Activated CD4-positive, alpha-beta T cell treated with anti-CD3 and anti-CD28 coated beads, Interleukin-2, amount 50 U/mL, for 48 hours (primary cell): ENCODE results near the gene SPC25.

Experiments used
- DNase-seq, 2 experiments: peaks; one replicate each; pipeline ENCODE4 v3.0.0-alpha.2; 2020

Gene SPC25

GRCh38 chr2:168835969-168836368, 54.3 kb downstream of the SPC25 start:
- no peak for DNase-seq

GRCh38 chr2:168831662-168832061, 58.6 kb downstream of the SPC25 start:
- no peak for DNase-seq

DNA sequence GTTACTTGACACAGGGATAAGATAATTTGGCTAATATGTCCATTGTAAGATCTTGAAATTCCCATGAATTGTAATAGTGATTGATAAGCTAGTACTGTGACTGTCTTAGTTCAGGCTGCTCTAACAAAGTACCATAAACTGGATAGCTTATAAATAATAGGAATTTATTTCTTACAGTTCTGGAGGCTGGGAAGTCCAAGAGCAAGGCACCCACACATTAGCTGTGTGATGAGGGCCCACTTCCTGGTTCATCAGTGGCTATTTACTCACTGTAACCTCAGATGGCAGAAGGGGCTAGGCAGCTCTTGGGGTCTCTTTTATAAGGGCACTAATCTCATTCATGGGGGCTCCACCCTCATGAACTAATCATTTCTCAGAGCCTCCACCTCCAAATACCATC, 59.3 kb downstream of the SPC25 start:
- no peak for DNase-seq

- no peak for DNase-seq
These were observed 65.1 kb downstream of the SPC25 start for GRCh38 chr2:168825126-168825525.

DNA sequence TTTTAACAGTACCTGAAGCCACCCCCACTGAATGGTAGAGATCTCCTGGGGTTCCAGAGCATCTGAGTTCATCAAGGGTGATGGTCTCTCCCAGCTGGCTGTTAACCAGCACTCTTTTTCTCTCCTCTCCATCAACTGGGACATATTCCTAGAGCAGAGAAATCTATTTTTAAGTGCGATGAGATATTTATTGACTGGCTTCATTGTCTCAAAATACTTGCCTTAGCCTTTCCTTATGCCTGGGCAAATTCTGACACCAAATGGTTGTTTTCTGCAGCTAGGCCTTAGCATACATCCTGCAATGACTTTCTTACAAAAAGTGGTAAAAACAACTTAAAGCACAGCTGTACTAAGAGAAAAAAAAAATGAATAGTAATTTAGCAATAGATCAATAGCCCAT, 68.2 kb downstream of the SPC25 start:
- no peak for DNase-seq

DNA sequence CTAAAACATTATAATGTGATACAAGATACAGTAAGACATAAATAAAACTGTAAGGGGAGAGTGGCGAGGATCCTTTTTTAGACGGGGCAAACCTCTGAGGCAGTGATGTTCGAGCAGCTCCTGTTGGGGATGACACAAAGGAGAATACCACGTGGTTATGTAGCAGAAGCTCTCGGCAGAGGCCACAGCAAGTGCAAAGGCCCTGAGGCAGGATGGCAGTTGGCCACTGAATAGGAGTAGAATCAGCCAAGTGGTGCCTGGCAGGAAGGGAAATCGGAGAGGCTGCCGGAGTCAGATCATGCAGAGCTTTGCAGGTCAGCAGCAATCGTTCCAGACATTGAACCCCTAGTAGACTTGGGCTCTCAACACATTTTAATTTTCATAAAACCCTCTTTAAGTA, 68.7 kb downstream of the SPC25 start:
- DNase-seq, result no peak
